ENCODE data around the gene FNBP1.

The FNBP1 gene
- total RNA-seq: 407 to 604 (median 436) reads per million in 9 experiments

- H3K9me3 Mint-ChIP-seq: no peaks in the 10 kb centered on the region
- DNase-seq: peak; percentile 69 to 76 (median 73)
- peaks cover 43 to 44% of the 10 kb centered on the region in 2 donors for H3K4me1 Mint-ChIP-seq (ENCODE audit: low read depth in 2 of 2)
- peak within 1 kb of the TSS; percentile 99 to 100 for H3K4me3 Mint-ChIP-seq
- ATAC-seq (replicated peaks): peak; percentile 66
- H3K36me3 Mint-ChIP-seq (ENCODE audit: insufficient read depth): peaks cover 55% of the 10 kb centered on the region
- H3K27me3 Mint-ChIP-seq: no peaks in the 10 kb centered on the region
- peak within 1 kb of the TSS; percentile 99 to 100 for H3K27ac Mint-ChIP-seq
Observed at GRCh38 chr9:130042885-130043653, at the start of gene FNBP1. TSS of gene FNBP1 (minus strand) at chr9:130043189. CDS start at chr9:130042975, 214 bp downstream.

- DNase-seq (no peak), ATAC-seq (replicated peaks) (no peak)
- Mint-ChIP-seq H3K4me3 (no peak overlapping the region), H3K27me3 (no peaks in the 10 kb centered on the region), H3K9me3 (no peaks in the 10 kb centered on the region), H3K4me1 (ENCODE audit: low read depth in 2 of 2) (peaks cover 5% of the 10 kb centered on the region in 2 donors), H3K27ac (peak overlapping the region; percentile 20 to 71), H3K36me3 (ENCODE audit: insufficient read depth) (peaks cover 42% of the 10 kb centered on the region)
Observed at GRCh38 chr9:130090915-130091314, 47.9 kb upstream of the FNBP1 start.

GRCh38 chr9:130089141-130089540, 46.2 kb upstream of the FNBP1 start:
- no peaks in the 10 kb centered on the region for H3K9me3 Mint-ChIP-seq
- peaks cover 46% of the 10 kb centered on the region for H3K36me3 Mint-ChIP-seq (ENCODE audit: insufficient read depth)
- ATAC-seq (replicated peaks): no peak
- H3K27ac Mint-ChIP-seq: no peak overlapping the region
- no peak overlapping the region for H3K4me3 Mint-ChIP-seq
- no peak for DNase-seq
- no peaks in the 10 kb centered on the region for H3K27me3 Mint-ChIP-seq
- no peaks in the 10 kb centered on the region for H3K4me1 Mint-ChIP-seq (ENCODE audit: low read depth in 2 of 2)

GRCh38 chr9:130088051-130088450, 45.1 kb upstream of the FNBP1 start:
- Mint-ChIP-seq H3K9me3 (no peaks in the 10 kb centered on the region), H3K27ac (no peak overlapping the region), H3K4me1 (ENCODE audit: low read depth in 2 of 2) (no peaks in the 10 kb centered on the region), H3K4me3 (no peak overlapping the region), H3K36me3 (ENCODE audit: insufficient read depth) (peaks cover 48% of the 10 kb centered on the region), H3K27me3 (no peaks in the 10 kb centered on the region)
- DNase-seq (no peak), ATAC-seq (replicated peaks) (no peak)

GRCh38 chr9:130084337-130084736, 41.3 kb upstream of the FNBP1 start:
- no peak overlapping the region for H3K4me3 Mint-ChIP-seq
- H3K27me3 Mint-ChIP-seq: no peaks in the 10 kb centered on the region
- ATAC-seq (replicated peaks) (no peak), DNase-seq (no peak)
- peaks cover 50% of the 10 kb centered on the region for H3K36me3 Mint-ChIP-seq (ENCODE audit: insufficient read depth)
- peak overlapping the region in 1 of 2 donors; percentile 62 for H3K27ac Mint-ChIP-seq
- H3K4me1 Mint-ChIP-seq (ENCODE audit: low read depth in 2 of 2): peaks cover 0 to 2% of the 10 kb centered on the region in 2 donors
- H3K9me3 Mint-ChIP-seq: no peaks in the 10 kb centered on the region

- Mint-ChIP-seq H3K4me1 (ENCODE audit: low read depth in 2 of 2) (peaks cover 4% of the 10 kb centered on the region in 2 donors), H3K9me3 (no peaks in the 10 kb centered on the region), H3K27me3 (no peaks in the 10 kb centered on the region), H3K27ac (peak overlapping the region in 1 of 2 donors; percentile 15), H3K36me3 (ENCODE audit: insufficient read depth) (peaks cover 63% of the 10 kb centered on the region), H3K4me3 (no peak overlapping the region)
- DNase-seq (no peak), ATAC-seq (replicated peaks) (no peak)
Observed at GRCh38 chr9:130078547-130078946, 35.6 kb upstream of the FNBP1 start.

GRCh38 chr9:130073373-130073772, 30.4 kb upstream of the FNBP1 start:
- Mint-ChIP-seq H3K27ac (peak overlapping the region in 1 of 2 donors; percentile 51), H3K4me3 (no peak overlapping the region), H3K36me3 (ENCODE audit: insufficient read depth) (peaks cover 32% of the 10 kb centered on the region), H3K27me3 (no peaks in the 10 kb centered on the region), H3K4me1 (ENCODE audit: low read depth in 2 of 2) (peaks cover 7 to 9% of the 10 kb centered on the region in 2 donors), H3K9me3 (no peaks in the 10 kb centered on the region)
- DNase-seq (no peak), ATAC-seq (replicated peaks) (no peak)

- H3K4me3 Mint-ChIP-seq: no peak overlapping the region
- ATAC-seq (replicated peaks) (peak; percentile 22), DNase-seq (no peak)
- peak overlapping the region in 1 of 2 donors; percentile 51 for H3K27ac Mint-ChIP-seq
- peaks cover 25% of the 10 kb centered on the region for H3K36me3 Mint-ChIP-seq (ENCODE audit: insufficient read depth)
- H3K9me3 Mint-ChIP-seq: no peaks in the 10 kb centered on the region
- peaks cover 7 to 9% of the 10 kb centered on the region in 2 donors for H3K4me1 Mint-ChIP-seq (ENCODE audit: low read depth in 2 of 2)
- H3K27me3 Mint-ChIP-seq: no peaks in the 10 kb centered on the region
Observed at GRCh38 chr9:130072515-130073235, 29.7 kb upstream of the FNBP1 start.

- ATAC-seq (replicated peaks): no peak
- DNase-seq: no peak
- Mint-ChIP-seq H3K27me3 (no peaks in the 10 kb centered on the region), H3K36me3 (ENCODE audit: insufficient read depth) (peaks cover 13% of the 10 kb centered on the region), H3K4me1 (ENCODE audit: low read depth in 2 of 2) (peaks cover 9 to 21% of the 10 kb centered on the region in 2 donors), H3K9me3 (no peaks in the 10 kb centered on the region), H3K4me3 (no peak overlapping the region), H3K27ac (peak overlapping the region in 1 of 2 donors; percentile 13)
Observed at GRCh38 chr9:130069048-130069447, 26.1 kb upstream of the FNBP1 start.

- peaks cover 18% of the 10 kb centered on the region for H3K36me3 Mint-ChIP-seq (ENCODE audit: insufficient read depth)
- H3K27ac Mint-ChIP-seq: peak overlapping the region in 1 of 2 donors; percentile 65
- no peaks in the 10 kb centered on the region for H3K27me3 Mint-ChIP-seq
- DNase-seq (no peak), ATAC-seq (replicated peaks) (no peak)
- no peak overlapping the region for H3K4me3 Mint-ChIP-seq
- no peaks in the 10 kb centered on the region for H3K9me3 Mint-ChIP-seq
- peaks cover 23 to 29% of the 10 kb centered on the region in 2 donors for H3K4me1 Mint-ChIP-seq (ENCODE audit: low read depth in 2 of 2)
Observed at GRCh38 chr9:130064621-130065020, 21.6 kb upstream of the FNBP1 start.

GRCh38 chr9:130062750-130063149, 19.8 kb upstream of the FNBP1 start:
- peaks cover 26% of the 10 kb centered on the region for H3K36me3 Mint-ChIP-seq (ENCODE audit: insufficient read depth)
- ATAC-seq (replicated peaks) (no peak), DNase-seq (no peak)
- no peak overlapping the region for H3K4me3 Mint-ChIP-seq
- H3K27me3 Mint-ChIP-seq: no peaks in the 10 kb centered on the region
- peaks cover 23 to 33% of the 10 kb centered on the region in 2 donors for H3K4me1 Mint-ChIP-seq (ENCODE audit: low read depth in 2 of 2)
- H3K27ac Mint-ChIP-seq: peak overlapping the region in 1 of 2 donors; percentile 79
- H3K9me3 Mint-ChIP-seq: no peaks in the 10 kb centered on the region

- DNase-seq: no peak
- Mint-ChIP-seq H3K36me3 (ENCODE audit: insufficient read depth) (peaks cover 28% of the 10 kb centered on the region), H3K27me3 (no peaks in the 10 kb centered on the region), H3K4me3 (no peak overlapping the region), H3K9me3 (no peaks in the 10 kb centered on the region), H3K27ac (no peak overlapping the region), H3K4me1 (ENCODE audit: low read depth in 2 of 2) (peaks cover 20 to 24% of the 10 kb centered on the region in 2 donors)
- ATAC-seq (replicated peaks): no peak
Observed at GRCh38 chr9:130060296-130060695, 17.3 kb upstream of the FNBP1 start.

GRCh38 chr9:130058887-130059286, 15.9 kb upstream of the FNBP1 start:
- no peak for ATAC-seq (replicated peaks)
- peaks cover 17 to 20% of the 10 kb centered on the region in 2 donors for H3K4me1 Mint-ChIP-seq (ENCODE audit: low read depth in 2 of 2)
- no peak overlapping the region for H3K27ac Mint-ChIP-seq
- no peak overlapping the region for H3K4me3 Mint-ChIP-seq
- no peaks in the 10 kb centered on the region for H3K9me3 Mint-ChIP-seq
- H3K27me3 Mint-ChIP-seq: no peaks in the 10 kb centered on the region
- H3K36me3 Mint-ChIP-seq (ENCODE audit: insufficient read depth): peaks cover 29% of the 10 kb centered on the region
- DNase-seq: no peak

- peaks cover 19 to 20% of the 10 kb centered on the region in 2 donors for H3K4me1 Mint-ChIP-seq (ENCODE audit: low read depth in 2 of 2)
- DNase-seq (no peak), ATAC-seq (replicated peaks) (no peak)
- peaks cover 29% of the 10 kb centered on the region for H3K36me3 Mint-ChIP-seq (ENCODE audit: insufficient read depth)
- no peaks in the 10 kb centered on the region for H3K27me3 Mint-ChIP-seq
- no peaks in the 10 kb centered on the region for H3K9me3 Mint-ChIP-seq
- no peak overlapping the region for H3K27ac Mint-ChIP-seq
- H3K4me3 Mint-ChIP-seq: no peak overlapping the region
Observed at GRCh38 chr9:130058154-130058553, 15.2 kb upstream of the FNBP1 start.

Data from effector memory CD8-positive, alpha-beta T cell (primary cell).